Measurements from ENCODE around the gene XRCC1. TPM values are rescaled to one million over a fixed set of nuclear protein-coding genes. Genes with fewer than 3 reads are reported as not detected.

The XRCC1 gene
- total and polyA plus RNA-seq, 2 of the 8 experiments (the other 6 are each of a cell fraction or from before 2014, with no cell fraction given) = 42.5 to 44.4 TPM

- Histone ChIP-seq H2BK5ac (ENCODE audit: low read depth, low read length) (peak overlapping the region; percentile 35; the same call in 1 of the 2 replicates), H4K91ac (replicated peaks; ENCODE audit: insufficient read length, low read length) (no peak overlapping the region), H3K36me3 (ENCODE audit: control insufficient read depth in 2 of 4, insufficient read depth in 4 of 4, low read length in 3 of 4) (no peaks in the 10 kb centered on the region), H3K23ac (ENCODE audit: insufficient read length) (no peak overlapping the region), H2BK15ac (ENCODE audit: low read length) (peak overlapping the region; percentile 72; the same call in 1 of the 2 replicates), H4K20me1 (replicated peaks in 1 of 2; ENCODE audit: control insufficient read depth in 1 of 2, insufficient read depth in 2 of 2, low read length in 2 of 2) (peaks cover 0 to 2% of the 10 kb centered on the region in 2 experiments), H2BK12ac (ENCODE audit: low read depth, low read length) (0 out of 2 replicates have a peak overlapping the region, but pooled peaks have one; percentile 39), H3K23me2 (ENCODE audit: low read depth, low read length) (peaks cover 18% of the 10 kb centered on the region; the same call in 1 of the 2 replicates), H3K56ac (replicated peaks; ENCODE audit: insufficient read length, low read depth, low read length) (peak overlapping the region; percentile 65), H3K4me3 (ENCODE audit: extremely low read depth in 1 of 4, insufficient read depth in 2 of 4, low read depth in 3 of 4, low read length in 4 of 4) (peak overlapping the region; percentile 74 to 91 (median 76)), H2AFZ (ENCODE audit: low read length) (peak overlapping the region; percentile 10; the same call in 1 of the 2 replicates), H3K27me3 (replicated peaks in 1 of 4; ENCODE audit: control insufficient read depth in 3 of 4, extremely low read depth in 1 of 4, insufficient read depth in 3 of 4, low read length in 3 of 4) (peaks cover 3 to 16% (median 14%) of the 10 kb centered on the region in 4 experiments), H2BK120ac (replicated peaks; ENCODE audit: low read depth, low read length) (no peak overlapping the region), H3K79me1 (ENCODE audit: low read depth, low read length) (no peaks in the 10 kb centered on the region), H3K9ac (replicated peaks in 1 of 4; ENCODE audit: extremely low read depth in 1 of 4, low read depth in 3 of 4, low read length in 3 of 4) (peak overlapping the region in 3 of 4 experiments; percentile 28 to 49 (median 34); a peak in 4 of 7 replicates), H3K27ac (ENCODE audit: low read depth, low read length) (no peak overlapping the region), H4K8ac (ENCODE audit: extremely low read depth, insufficient read depth, low read length) (peak overlapping the region; percentile 46; the same call in 1 of the 2 replicates), H3K4ac (replicated peaks; ENCODE audit: insufficient read length, low read depth, low read length) (no peak overlapping the region), H3K9me3 (ENCODE audit: insufficient read depth in 2 of 2, low read depth in 1 of 2, low read length in 1 of 2) (no peaks in the 10 kb centered on the region), H3K79me2 (ENCODE audit: control insufficient read depth in 1 of 2, insufficient read depth in 2 of 2, low read length in 2 of 2) (no peaks in the 10 kb centered on the region), H3K4me2 (ENCODE audit: insufficient read depth in 1 of 2, low read depth in 2 of 2, low read length in 2 of 2) (peak overlapping the region; percentile 88 to 95), H3K18ac (ENCODE audit: extremely low read depth, low read length) (peak overlapping the region; percentile 83), H3K4me1 (replicated peaks in 1 of 4; ENCODE audit: control insufficient read depth in 3 of 4, insufficient read depth in 4 of 4, low read length in 3 of 4) (peaks cover 0 to 6% (median 0%) of the 10 kb centered on the region in 4 experiments; a peak in 1 of 7 replicates), H2BK20ac (ENCODE audit: low read length) (no peak overlapping the region), H2AK5ac (ENCODE audit: low read depth, low read length) (no peak overlapping the region), H4K5ac (ENCODE audit: insufficient read length, low read depth, low read length) (peak overlapping the region; percentile 72), H3K14ac (ENCODE audit: insufficient read length) (no peak overlapping the region)
- 12% methylated on average over 25 of the region's 64 CpGs; no CpG with 5 or more reads in 1 of the 2 experiments for WGBS, 2 experiments (ENCODE audit: extremely low coverage in 1 of 2, insufficient coverage in 1 of 2, insufficient read length in 1 of 2, insufficient replicate concordance in 2 of 2, low coverage in 1 of 2, low lambda C conversion rate in 2 of 2, missing lambda C conversion rate in 1 of 2)
- CTCF ChIA-PET (ENCODE audit: partially characterized antibody) = interaction anchor here (0.6 to 2.3 kb wide), 15 partner anchors 9 to 78 kb away, joined by 3 to 15 read pairs (median 3); partner anchors contain the start of gene LYPD3
- DNase-seq (ENCODE audit: low read depth in 1 of 2, low spot score in 2 of 2) (peak; percentile 87 to 99), FAIRE-seq (no peak)
- POLR2A ChIA-PET (ENCODE audit: partially characterized antibody) = interaction anchor here (0.6 to 1.5 kb wide), 6 partner anchors 17 to 1103 kb away, joined by 3 to 4 read pairs (median 3); partner anchors contain the start of gene LYPD3
- peak; percentile 34 to 37; a peak in 3 of 4 replicates for TF ChIP-seq RAD21 (IDR thresholded peaks at IDR 0.05 in 1 of 2, conservative IDR thresholded peaks at IDR 0.05 in 1 of 2; ENCODE audit: low read depth in 2 of 2, low read length in 2 of 2)
- TF ChIP-seq PHF8 (conservative IDR thresholded peaks at IDR 0.05; ENCODE audit: low read depth, low read length) = 0 out of 2 replicates have a peak, but pooled peaks have one; percentile 33
- TF ChIP-seq YY1 (IDR thresholded peaks at IDR 0.05; ENCODE audit: low read depth, low read length) = 0 out of 2 replicates have a peak, but pooled peaks have one; percentile 21
- TF ChIP-seq CBX5 (IDR thresholded peaks at IDR 0.05; ENCODE audit: low read depth, low read length) = no peak
- TF ChIP-seq CTCF (IDR thresholded peaks at IDR 0.05; ENCODE audit: control extremely low read depth in 1 of 3, insufficient read depth in 1 of 3, low read depth in 1 of 3, low read length in 3 of 3) = peak; percentile 33 to 52 (median 51); a peak in 3 of 4 replicates
These were observed 71.6 kb downstream of the XRCC1 start for GRCh38 chr19:43503501-43504425.
